Measurements from ENCODE around the gene MYO9B. TPM values are rescaled to one million over a fixed set of nuclear protein-coding genes. Genes with fewer than 3 reads are reported as not detected.

The MYO9B gene, protein sequence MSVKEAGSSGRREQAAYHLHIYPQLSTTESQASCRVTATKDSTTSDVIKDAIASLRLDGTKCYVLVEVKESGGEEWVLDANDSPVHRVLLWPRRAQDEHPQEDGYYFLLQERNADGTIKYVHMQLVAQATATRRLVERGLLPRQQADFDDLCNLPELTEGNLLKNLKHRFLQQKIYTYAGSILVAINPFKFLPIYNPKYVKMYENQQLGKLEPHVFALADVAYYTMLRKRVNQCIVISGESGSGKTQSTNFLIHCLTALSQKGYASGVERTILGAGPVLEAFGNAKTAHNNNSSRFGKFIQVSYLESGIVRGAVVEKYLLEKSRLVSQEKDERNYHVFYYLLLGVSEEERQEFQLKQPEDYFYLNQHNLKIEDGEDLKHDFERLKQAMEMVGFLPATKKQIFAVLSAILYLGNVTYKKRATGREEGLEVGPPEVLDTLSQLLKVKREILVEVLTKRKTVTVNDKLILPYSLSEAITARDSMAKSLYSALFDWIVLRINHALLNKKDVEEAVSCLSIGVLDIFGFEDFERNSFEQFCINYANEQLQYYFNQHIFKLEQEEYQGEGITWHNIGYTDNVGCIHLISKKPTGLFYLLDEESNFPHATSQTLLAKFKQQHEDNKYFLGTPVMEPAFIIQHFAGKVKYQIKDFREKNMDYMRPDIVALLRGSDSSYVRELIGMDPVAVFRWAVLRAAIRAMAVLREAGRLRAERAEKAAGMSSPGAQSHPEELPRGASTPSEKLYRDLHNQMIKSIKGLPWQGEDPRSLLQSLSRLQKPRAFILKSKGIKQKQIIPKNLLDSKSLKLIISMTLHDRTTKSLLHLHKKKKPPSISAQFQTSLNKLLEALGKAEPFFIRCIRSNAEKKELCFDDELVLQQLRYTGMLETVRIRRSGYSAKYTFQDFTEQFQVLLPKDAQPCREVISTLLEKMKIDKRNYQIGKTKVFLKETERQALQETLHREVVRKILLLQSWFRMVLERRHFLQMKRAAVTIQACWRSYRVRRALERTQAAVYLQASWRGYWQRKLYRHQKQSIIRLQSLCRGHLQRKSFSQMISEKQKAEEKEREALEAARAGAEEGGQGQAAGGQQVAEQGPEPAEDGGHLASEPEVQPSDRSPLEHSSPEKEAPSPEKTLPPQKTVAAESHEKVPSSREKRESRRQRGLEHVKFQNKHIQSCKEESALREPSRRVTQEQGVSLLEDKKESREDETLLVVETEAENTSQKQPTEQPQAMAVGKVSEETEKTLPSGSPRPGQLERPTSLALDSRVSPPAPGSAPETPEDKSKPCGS (N-terminal part only)
- 24.1 TPM for total RNA-seq

DNA sequence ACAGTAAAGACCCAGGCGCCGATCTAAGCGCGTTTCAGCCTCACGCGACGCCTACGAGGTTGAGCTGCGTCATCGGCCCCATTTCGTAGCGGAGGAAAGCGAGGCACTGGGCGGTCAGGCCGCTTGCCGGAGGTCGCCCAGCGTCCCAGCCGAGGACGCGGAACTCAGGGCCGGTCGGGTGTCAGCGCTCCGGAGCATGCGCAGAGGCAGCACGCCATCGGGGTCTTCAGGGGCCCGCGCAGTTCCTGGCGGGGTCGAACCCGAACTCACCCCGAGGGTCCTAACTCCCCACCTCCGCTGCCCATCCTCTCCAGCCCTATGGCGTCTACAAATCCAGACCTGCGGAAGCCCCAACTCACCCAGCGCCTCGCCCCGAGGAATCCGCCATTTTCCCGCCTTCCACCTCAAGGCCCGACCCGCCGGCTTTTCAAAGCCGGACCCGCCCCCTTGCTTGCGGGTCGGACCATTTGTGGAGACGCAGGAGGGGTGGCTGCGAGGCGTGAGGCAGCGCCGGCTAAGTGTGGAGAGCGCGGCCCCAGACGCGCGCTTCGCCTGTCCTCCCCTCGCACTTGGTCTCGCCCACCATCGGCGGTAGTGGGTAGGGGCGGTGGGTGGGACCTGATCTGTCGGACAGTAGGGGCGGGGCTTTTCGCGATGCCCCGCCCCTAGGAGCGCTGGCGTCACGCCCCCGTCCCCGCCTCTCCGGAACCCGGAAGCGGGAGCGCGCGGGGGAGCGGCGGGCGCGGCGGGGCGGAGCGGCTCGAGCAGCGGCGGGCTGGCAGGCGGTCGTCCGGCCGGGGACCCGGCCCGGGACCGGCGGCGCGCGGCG is at the start of gene MYO9B, which contains the start of gene HAUS8:
MYO9B (plus strand) TSS at position 743 of the 829 bp plus-strand sequence. CDS start 25,941 bp downstream, outside the sequence.
HAUS8 (minus strand) TSS at position 418 of the 829 bp plus-strand sequence; CDS start at position 388, 30 bp downstream.
- peak; percentile 100 for DNase-seq

DNA sequence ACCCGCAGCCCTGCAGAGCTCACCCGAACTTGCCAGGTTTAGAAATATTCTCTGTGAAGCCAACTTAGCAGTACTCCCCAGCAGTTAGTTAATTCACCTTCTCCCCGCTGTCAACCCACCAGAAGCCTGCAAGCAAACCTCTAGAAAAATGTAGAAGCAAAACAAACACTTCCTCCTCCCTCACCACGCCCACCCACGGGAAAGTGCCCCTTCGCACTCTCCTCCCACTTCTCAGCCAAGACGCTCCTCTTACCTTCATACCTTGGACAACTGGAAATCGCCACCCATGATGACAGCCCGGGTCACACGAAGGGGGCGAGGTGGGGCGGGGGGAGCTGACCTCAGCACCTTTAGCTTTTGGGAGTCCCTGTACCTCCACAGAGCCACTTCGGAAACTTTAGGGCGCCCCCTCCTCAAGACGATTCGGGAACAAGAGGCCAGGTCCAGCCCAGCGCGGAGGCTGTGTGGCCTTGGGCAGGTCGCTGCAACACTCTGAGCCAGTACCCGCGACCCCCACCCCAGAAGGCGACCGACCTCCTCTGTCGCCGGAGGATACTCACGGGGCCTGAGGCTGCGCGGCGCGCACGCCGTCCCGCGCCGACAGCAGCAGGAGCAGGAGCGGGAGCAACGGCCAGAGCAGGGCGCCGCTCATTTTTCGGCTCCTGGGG is 49.5 kb upstream of the MYO9B start:
- DNase-seq, result peak; percentile 45

DNA sequence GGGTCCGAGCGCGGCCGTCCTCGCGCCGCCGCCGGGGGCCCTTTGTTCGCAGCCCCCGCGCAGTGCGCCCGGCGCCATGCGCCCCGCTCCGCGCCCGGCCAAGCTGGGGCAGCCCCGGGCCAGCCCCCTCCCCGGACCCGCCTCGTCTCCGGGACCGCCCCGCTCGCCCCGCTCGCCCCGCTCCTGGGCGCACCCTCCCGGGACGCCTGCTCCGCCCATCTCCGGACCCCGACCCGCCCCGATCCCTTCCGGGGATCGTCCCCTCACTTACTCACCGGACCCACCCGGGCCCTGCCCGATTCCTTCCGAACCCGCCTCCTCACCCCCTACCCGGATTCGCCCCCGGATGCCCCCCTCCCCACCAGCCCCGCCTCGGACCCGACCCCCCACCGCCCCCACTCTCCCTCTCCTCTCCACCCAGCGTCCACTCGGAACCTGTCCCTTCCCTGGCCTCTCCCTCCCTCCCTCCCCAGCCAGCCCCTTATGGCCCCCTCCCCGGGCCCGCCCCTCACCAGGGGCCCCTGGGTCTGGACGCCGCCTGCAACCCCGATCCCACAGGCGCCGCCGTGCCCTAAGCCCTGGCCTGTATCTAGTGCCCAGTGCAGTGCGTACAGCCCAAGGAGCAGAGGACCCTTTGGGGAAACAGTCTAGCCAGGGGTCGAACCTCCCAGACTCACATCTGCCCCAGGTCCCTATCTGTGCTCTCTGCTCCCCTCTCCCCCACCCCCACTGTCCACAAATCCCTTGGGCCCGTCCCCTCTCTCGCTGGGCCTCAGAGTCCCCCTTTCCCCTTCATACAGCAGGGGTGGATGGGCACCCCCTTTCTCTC is 48.7 kb upstream of the MYO9B start, which contains the start of gene CPAMD8:
CPAMD8 (minus strand) TSS at position 105 of the 829 bp plus-strand sequence. CDS start 168 bp downstream, outside the sequence.
- peak; percentile 33 for DNase-seq

DNA sequence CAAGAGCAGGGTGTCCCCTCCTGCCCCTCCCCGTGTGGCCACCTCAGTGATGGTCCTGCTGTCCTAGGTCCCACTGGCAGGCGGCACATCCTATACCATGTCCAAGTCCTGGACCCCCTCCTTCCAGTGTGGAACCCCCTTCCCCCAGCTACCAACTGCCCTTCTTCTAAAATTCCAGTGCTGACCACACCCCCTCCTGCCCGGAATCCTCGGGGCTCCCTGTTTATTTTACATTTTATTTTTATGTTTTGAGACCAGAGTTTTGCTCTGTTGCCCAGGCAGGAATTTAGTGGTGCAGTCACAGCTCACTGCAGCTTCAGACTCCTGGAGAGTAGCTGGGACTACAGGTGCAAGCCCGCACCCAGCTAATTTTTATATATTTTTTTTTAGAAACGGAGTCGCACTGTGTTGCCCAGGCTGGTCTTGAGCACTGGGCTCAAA is 48.0 kb upstream of the MYO9B start:
- DNase-seq, result no peak

DNA sequence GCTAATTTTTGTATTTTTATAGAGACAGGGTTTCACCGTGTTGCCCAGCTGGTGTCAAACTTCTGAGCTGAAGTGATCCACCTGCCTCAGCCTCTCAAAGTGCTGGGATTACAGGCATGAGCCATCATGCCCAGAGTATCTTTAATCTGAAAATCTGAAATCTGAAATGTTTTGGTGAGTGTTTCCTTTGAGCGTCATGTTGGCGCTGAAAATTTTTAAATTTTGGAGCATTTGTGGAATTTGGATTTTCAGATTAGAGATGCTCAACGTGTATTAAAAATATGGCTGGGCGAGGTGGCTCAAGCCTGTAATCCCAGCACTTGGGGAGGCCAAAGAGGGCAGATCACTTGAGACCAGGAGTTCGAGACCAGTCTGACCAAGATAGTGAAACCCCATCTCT is 43.8 kb upstream of the MYO9B start:
- DNase-seq, result no peak

DNA sequence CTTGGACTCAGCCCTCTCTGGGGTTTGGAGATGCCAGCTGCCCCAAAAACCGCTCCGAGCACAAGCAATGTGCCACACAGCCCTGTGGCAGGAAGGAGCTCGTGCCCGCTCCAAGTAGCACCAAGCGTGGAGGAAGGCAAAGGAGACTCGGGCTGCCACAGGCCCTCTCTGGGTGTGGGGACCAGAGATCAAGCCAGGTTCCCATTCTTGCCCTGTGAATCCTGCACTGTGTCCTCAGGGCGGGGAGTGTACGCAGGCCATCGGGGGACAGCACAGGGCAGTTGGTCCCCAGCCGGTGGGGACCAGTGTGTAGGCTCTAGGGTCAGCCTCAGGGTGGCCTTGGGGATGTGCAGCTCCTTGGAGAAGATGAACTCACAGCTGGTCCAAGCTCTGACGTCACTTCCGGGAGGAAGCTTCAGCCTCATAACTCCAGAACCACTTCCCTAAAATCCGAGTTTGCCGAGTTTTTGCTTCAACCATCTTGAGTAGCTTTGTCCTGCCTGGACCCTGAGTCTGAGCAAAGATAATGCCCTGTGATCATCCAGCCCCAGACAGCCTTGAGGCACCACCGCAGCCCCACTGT is 39.6 kb upstream of the MYO9B start:
- DNase-seq, result no peak

DNA sequence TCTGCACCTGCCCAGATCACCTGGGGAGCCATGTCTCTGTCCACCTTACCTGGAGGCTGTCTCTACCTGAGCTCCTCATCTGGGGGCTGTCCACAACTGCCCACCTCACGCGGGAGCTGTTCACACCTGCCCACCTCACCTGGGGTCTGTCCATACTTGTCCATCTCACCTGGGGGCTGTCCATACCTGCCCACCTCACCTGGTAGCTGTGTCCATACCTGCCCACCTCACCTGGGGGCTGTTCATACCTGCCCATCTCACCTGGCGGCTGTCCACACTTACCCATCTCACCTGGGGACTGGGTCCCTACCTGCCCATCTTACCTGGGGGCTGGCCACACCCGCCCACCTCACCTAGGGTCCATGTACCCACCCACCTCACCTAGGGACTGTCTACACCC is 38.9 kb upstream of the MYO9B start:
- no peak for DNase-seq

DNA sequence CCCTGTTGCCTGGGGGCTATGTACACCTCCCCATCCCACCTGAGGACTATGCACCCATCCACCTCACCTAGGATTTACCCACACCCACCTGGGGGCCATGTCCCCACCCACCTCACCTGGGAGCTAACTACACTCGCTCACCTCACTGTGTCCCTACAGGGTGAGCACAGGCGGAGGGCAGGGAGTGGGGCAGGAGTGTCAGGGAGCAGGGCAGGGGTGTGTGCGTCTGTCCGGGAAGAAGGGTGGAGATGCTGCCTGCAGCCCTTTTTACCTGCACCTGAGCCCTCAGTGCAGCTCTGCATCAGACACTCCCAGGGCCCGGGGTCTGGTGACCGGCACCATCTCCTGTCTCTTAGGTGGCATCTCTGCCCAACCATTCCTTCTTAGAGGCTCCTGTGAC is 38.4 kb upstream of the MYO9B start:
- no peak for DNase-seq

DNA sequence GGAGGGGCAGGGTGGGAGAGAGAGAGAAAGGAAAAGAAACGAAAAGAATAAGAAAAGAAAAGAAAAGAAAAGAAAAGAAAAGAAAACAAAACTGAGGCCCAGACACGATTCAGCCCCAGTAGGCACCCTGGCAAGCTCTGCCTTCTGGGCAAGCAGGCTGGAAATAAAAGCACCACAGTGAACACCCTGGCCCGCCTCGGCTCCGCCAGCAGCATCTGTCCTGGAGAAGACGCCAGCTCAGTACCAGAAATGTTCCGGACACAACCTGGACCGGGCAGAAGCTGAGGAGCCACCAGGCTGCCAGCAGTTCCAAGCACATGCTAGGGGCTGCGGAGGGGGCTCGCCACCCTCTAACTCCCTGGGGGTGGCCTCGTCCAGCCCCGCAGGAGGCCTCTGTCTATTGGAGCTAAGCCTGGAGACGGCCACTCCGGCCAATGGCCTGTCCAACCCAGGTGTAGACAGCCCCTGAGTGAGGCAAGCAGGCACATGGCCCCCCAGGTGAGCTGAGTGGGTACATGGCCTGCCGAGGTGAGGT is 37.5 kb upstream of the MYO9B start:
- no peak for DNase-seq

DNA sequence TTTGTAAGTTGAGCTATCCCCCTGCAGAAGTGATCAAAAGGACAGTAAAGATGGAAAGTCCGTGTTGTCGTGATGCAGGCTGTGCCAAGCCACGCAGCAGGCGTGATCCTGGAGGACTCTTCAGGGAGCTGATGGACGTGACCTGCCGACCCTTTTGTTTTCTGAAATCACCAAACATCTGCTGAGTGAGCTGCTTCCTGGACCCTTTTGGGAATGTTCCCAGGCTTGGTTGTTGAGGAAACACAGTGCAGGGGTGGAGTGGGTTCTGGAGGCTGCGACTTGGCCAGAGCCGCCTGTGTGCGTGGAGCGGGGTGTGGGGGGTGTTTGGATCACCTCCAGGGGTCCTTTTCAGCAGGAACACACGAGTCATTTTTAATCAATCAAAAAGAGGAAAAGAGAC is 33.6 kb upstream of the MYO9B start:
- peak; percentile 64 for DNase-seq

DNA sequence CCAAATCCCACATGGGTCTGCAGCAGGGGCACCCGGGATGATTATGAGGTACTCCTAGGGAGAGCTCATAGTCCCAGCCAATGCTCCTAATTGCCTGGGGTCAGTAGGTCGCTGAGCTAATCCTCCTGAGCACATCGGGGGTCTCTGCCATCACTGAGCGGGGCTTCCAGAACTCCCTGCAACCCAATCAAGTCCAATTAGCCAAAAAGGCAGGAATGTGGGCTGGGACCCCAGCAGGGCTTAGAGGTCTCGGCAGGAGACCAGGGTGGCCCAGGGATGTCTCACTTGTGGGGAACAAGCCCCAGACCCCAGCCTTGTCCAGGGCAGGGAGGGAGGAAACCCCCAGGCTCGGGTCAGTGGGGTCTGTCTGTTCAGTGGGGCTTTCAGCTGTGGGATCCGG is 31.8 kb upstream of the MYO9B start:
- no peak for DNase-seq

DNA sequence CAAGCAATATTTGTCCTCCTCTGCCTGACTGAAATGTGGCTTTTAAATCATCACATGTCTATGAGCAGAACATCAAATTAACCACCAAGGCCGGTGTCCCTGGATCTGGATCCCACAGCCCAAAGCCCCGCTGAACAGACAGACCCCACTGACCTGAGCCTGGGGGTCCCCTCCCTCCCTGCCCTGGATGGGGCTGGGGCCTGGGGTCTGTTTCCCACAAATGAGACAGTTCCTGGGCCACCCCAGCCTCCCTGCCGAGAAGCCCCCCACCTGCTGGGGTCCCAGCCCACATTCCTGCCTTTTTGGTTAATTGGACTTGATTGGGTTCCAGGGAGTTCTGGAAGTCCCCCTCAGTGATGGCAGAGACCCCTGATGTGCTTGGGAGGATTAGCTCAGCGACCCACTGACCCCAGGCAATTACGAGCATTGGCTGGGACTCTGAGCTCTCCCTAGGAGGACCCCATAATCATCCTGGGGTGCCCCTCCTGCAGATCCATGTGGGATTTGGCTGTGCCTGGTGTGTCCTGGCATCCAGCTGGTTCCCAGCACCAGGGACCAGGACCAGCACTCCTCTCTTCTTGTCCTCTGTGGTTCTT is 29.6 kb upstream of the MYO9B start:
- DNase-seq, result no peak

DNA sequence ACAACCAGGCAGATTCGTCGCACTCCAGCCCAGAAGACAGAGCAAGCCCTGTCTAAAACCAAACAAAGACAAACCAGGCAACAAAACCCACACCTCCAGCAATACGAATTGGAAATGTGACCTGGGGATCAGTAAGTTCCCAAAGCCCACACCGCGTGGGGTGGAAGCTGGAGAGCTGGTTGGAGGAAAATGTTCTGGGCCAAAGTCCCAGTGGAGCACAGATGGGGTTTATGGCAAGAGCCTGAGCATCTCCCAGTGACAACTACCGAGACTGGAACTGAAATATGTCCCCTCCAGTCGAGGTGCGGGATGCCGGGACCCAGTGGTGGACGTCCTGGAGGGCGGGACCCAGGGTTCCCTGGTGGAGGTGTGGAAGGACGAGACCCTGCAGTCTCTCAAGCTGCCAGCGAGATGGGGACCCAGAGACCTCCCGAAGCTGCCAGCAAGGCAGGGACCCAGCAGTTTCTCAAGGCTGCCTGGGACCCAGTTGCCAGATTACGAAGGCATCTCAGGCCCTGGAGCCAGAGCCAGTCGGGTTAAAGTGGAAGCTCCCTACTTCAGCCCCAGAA is 26.6 kb upstream of the MYO9B start:
- no peak for DNase-seq

DNA sequence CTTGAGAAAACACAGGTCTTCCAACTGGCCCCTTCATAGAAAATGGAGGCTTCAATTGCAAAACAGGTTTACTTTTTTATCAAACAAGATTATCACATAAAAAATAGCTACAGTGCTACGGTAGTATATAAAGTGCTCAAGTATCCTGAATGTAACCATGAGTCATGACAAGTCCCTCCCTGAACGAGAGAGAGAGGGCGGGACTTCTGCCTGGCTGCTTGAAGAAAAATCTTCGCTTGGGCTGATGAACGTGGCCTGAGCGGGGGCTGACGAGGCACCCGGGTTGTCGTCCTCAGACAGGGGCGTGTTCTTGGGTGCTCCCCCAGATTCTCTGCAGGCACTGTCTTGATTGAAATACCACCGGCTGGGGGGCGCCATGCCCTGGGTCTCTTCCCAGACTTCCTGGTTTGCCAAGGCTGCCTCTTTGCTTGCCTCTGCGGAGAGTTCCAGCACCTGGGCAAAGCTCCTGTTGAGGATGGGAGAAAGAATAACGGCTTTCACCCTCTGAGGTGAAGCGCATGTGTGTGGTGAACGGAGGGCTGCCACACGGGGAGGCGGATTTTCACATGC is 25.8 kb upstream of the MYO9B start:
- DNase-seq, result no peak

DNA sequence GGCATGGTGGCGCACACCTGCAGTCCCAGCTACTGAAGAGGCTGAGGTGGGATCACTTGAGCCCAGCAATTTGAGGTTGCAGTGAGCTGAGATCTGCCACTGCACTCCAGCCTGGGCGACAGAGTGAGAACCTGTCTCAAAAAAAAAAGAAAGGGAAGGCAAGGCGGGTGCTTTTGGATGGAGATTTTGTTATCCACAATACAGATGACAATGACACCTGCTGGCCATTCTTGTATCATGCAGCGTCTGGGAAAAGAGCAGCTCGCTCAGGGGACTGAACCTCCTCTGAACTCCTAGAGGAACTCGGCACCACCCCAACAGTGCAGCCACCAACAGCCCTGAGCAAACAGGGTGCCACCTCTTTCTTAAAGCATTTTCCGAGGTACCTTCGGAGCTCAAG is 23.1 kb upstream of the MYO9B start:
- peak; percentile 73 for DNase-seq

DNA sequence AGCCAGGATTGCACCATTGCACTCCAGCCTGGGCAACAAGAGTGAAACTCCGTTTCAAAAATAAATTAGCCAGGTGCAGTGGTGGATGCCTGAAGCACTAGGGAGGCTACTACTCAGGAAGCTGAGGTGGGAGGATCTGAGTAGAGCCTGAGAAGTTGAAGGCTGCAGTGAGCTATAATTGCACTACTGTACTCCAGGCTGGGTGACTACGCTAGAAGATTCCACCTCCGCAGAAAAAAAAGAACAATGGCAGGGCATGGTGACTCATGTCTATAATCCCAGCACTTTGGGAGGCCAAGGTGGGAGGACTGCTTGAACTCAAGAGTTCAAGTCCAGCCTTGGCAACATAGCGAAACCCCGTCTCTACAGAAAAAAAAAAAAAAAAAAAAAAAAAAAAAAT is 20.8 kb upstream of the MYO9B start:
- DNase-seq, result no peak

DNA sequence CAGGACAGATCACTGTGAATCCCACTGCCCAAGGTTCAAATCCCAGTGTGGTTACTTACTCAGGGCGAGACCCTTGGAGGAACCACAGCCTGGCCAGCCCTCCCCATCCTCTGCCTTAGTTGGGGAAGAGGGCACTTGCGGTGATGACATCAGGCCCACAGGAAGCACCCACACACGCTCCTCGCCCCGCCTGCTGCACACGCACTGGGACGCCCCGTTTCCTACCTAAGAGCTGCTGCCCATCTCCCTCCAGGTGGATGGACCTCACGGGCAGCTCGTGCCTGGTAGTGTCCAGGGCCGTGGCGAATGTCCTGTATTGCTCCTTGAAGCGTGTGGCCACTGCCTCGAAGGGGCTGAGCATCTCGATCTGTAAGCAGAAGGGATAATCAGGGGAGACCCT is 19.9 kb upstream of the MYO9B start:
- no peak for DNase-seq

DNA sequence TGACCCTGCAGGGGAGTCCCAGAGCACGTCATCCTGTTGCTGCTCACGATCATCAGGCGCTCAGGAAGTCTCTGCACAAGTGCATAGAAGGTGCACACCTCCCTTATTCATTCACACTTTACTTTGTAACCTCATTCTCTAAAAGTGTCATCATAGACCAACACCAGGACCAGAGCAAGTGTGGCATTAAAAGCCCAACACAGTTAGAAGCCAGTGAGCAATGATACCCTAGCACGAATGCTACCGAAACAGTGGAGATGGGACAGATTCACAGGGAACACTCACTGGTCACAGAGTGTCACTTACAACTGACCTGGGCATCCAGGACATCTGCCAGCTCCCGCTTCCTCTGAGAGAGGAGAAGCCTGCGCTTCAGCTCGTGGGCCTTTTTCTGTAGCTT is 17.3 kb upstream of the MYO9B start:
- no peak for DNase-seq

Measured in tongue (tissue), 2 donors.